Measurements from ENCODE around the gene BIRC7. TPM values are rescaled to one million over a fixed set of nuclear protein-coding genes. Genes with fewer than 3 reads are reported as not detected.

BIRC7 gene
- total and polyA plus RNA-seq, 2 donors = 0.09 to 0.87 TPM

- H3K36me3 ChIP-seq (ENCODE audit: control insufficient read depth in 2 of 2, insufficient read depth in 2 of 2, low read length in 1 of 2) = no peaks in the 10 kb centered on the region
- H3K4me1 ChIP-seq (ENCODE audit: control insufficient read depth in 2 of 2, insufficient read depth in 2 of 2, low read length in 2 of 2) = peaks cover 0 to 12% of the 10 kb centered on the region in 2 donors
- no peak overlapping the region for H3K4me3 ChIP-seq (ENCODE audit: low read length in 2 of 2)
- H3K9me3 ChIP-seq (ENCODE audit: control insufficient read depth in 2 of 2, insufficient read depth in 1 of 2, low read length in 1 of 2) = no peaks in the 10 kb centered on the region
- no peak overlapping the region for H3K27ac ChIP-seq (ENCODE audit: low read depth in 1 of 2, low read length in 1 of 2)
- DNase-seq (ENCODE audit: low read depth in 6 of 9, low spot score in 9 of 9) = no peak
- WGBS = 58% methylated on average over 31 of the region's 31 CpGs
- peaks cover 57 to 89% of the 10 kb centered on the region in 2 donors for H3K27me3 ChIP-seq (ENCODE audit: control insufficient read depth in 2 of 2, insufficient read depth in 1 of 2, low read length in 1 of 2)
Measured at GRCh38 chr20:63255931-63256704, 20.4 kb downstream of the BIRC7 start.

DNA sequence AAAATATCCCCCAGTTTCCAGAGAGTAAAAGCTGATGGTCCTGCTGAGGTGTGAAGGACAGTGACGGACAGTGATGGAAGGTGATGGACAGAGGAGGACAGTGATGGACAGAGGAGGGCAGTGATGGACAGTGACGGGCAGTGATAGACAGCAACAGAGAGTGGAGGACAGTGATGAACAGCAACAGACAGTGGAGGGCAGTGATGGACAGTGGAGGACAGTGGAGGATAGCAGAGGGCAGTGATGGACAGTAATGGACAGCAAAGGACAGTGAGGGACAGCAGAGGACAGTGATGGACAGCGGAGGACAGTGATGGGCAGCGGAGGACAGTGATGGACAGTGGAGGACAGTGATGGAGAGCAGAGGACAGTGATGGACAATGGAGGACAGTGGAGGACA is 21.2 kb downstream of the BIRC7 start:
- H3K27me3 ChIP-seq (ENCODE audit: control insufficient read depth in 2 of 2, insufficient read depth in 1 of 2, low read length in 1 of 2) = peaks cover 52 to 93% of the 10 kb centered on the region in 2 donors
- H3K27ac ChIP-seq (ENCODE audit: low read depth in 1 of 2, low read length in 1 of 2) = no peak overlapping the region
- no peaks in the 10 kb centered on the region for H3K36me3 ChIP-seq (ENCODE audit: control insufficient read depth in 2 of 2, insufficient read depth in 2 of 2, low read length in 1 of 2)
- 94% methylated on average over 4 of the region's 4 CpGs for WGBS
- H3K4me1 ChIP-seq (ENCODE audit: control insufficient read depth in 2 of 2, insufficient read depth in 2 of 2, low read length in 2 of 2) = peaks cover 0 to 13% of the 10 kb centered on the region in 2 donors
- H3K9me3 ChIP-seq (ENCODE audit: control insufficient read depth in 2 of 2, insufficient read depth in 1 of 2, low read length in 1 of 2) = no peaks in the 10 kb centered on the region
- no peak for DNase-seq (ENCODE audit: low read depth in 6 of 9, low spot score in 9 of 9)
- H3K4me3 ChIP-seq (ENCODE audit: low read length in 2 of 2) = no peak overlapping the region

DNA sequence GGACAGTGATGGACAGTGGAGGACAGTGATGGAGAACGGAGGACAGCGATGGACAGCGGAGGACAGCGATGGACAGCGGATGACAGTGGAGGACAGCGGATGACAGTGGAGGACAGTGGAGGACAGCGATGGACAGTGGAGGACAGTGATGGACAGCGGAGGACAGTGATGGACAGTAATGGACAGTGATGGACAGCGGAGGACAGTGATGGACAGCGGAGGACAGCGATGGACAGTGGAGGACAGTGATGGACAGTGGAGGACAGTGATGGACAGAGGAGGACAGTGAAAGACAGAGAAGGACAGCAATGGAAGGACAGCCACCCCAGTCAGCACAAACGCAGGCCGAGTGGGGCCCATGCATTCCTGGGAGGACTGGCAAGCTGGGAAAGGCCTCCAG is 21.9 kb downstream of the BIRC7 start:
- Histone ChIP-seq H3K27me3 (ENCODE audit: control insufficient read depth in 2 of 2, insufficient read depth in 1 of 2, low read length in 1 of 2) (peaks cover 45 to 92% of the 10 kb centered on the region in 2 donors), H3K4me1 (ENCODE audit: control insufficient read depth in 2 of 2, insufficient read depth in 2 of 2, low read length in 2 of 2) (peaks cover 0 to 15% of the 10 kb centered on the region in 2 donors)

GRCh38 chr20:63258781-63259180 is 23.1 kb downstream of the BIRC7 start:
- no peak overlapping the region for H3K4me3 ChIP-seq (ENCODE audit: low read length in 2 of 2)
- peaks cover 0 to 15% of the 10 kb centered on the region in 2 donors for H3K4me1 ChIP-seq (ENCODE audit: control insufficient read depth in 2 of 2, insufficient read depth in 2 of 2, low read length in 2 of 2)
- 69% methylated on average over 8 of the region's 8 CpGs for WGBS
- no peaks in the 10 kb centered on the region for H3K36me3 ChIP-seq (ENCODE audit: control insufficient read depth in 2 of 2, insufficient read depth in 2 of 2, low read length in 1 of 2)
- no peaks in the 10 kb centered on the region for H3K9me3 ChIP-seq (ENCODE audit: control insufficient read depth in 2 of 2, insufficient read depth in 1 of 2, low read length in 1 of 2)
- H3K27me3 ChIP-seq (ENCODE audit: control insufficient read depth in 2 of 2, insufficient read depth in 1 of 2, low read length in 1 of 2) = peaks cover 34 to 88% of the 10 kb centered on the region in 2 donors
- DNase-seq (ENCODE audit: low read depth in 6 of 9, low spot score in 9 of 9) = no peak
- H3K27ac ChIP-seq (ENCODE audit: low read depth in 1 of 2, low read length in 1 of 2) = no peak overlapping the region

More for the DNA sequence above, 21.9 kb downstream of the BIRC7 start:
- 93% methylated on average over 13 of the region's 13 CpGs for WGBS
- Histone ChIP-seq H3K27ac (ENCODE audit: low read depth in 1 of 2, low read length in 1 of 2) (no peak overlapping the region), H3K9me3 (ENCODE audit: control insufficient read depth in 2 of 2, insufficient read depth in 1 of 2, low read length in 1 of 2) (no peaks in the 10 kb centered on the region), H3K4me3 (ENCODE audit: low read length in 2 of 2) (no peak overlapping the region), H3K36me3 (ENCODE audit: control insufficient read depth in 2 of 2, insufficient read depth in 2 of 2, low read length in 1 of 2) (no peaks in the 10 kb centered on the region)
- DNase-seq (ENCODE audit: low read depth in 6 of 9, low spot score in 9 of 9) = no peak

DNA sequence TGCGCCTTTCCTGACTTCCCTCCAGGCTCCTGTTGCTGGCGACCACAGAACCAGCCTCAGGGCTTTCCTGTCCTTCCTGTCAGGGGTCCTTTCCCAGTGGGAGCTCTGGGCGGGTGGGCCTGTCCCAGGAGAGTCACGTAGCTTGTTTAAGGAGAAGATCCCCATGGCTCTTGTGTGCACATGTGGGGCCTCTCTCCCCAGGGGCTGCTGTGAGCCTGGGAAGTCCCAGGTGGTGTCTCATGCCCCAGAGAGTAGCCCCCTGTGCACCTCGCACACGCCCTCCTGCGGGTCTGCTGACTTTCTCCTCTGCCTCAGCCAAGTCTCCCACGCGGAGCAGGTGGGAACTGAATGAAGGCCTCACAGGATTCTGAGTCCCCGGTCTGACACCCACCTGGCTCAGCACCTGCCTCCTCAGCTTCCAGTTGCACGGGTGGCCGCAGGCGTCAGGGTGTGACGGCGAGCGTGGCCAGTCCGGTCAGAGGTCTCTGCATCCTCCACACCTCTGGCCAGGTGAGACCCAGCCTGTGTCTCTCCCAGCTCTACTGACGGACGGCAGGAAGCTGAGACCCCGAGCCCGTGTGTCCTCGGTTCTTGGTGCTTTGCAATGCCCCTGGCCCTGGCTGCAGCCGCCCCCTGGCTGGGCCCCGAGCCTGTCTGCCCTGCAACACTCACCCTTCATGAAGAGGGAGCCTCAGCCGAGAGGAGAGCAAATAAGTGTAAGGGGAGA is 24.2 kb downstream of the BIRC7 start:
- no peak overlapping the region for H3K27ac ChIP-seq (ENCODE audit: low read depth in 1 of 2, low read length in 1 of 2)
- H3K27me3 ChIP-seq (ENCODE audit: control insufficient read depth in 2 of 2, insufficient read depth in 1 of 2, low read length in 1 of 2) = peaks cover 23 to 85% of the 10 kb centered on the region in 2 donors
- 83% methylated on average over 25 of the region's 25 CpGs for WGBS
- H3K4me1 ChIP-seq (ENCODE audit: control insufficient read depth in 2 of 2, insufficient read depth in 2 of 2, low read length in 2 of 2) = peaks cover 0 to 15% of the 10 kb centered on the region in 2 donors
- no peak for DNase-seq (ENCODE audit: low read depth in 6 of 9, low spot score in 9 of 9)
- H3K4me3 ChIP-seq (ENCODE audit: low read length in 2 of 2) = no peak overlapping the region
- H3K36me3 ChIP-seq (ENCODE audit: control insufficient read depth in 2 of 2, insufficient read depth in 2 of 2, low read length in 1 of 2) = no peaks in the 10 kb centered on the region
- H3K9me3 ChIP-seq (ENCODE audit: control insufficient read depth in 2 of 2, insufficient read depth in 1 of 2, low read length in 1 of 2) = no peaks in the 10 kb centered on the region

- WGBS = 94% methylated on average over 15 of the region's 15 CpGs
- Histone ChIP-seq H3K36me3 (ENCODE audit: control insufficient read depth in 2 of 2, insufficient read depth in 2 of 2, low read length in 1 of 2) (no peaks in the 10 kb centered on the region), H3K4me3 (ENCODE audit: low read length in 2 of 2) (no peak overlapping the region), H3K27me3 (ENCODE audit: control insufficient read depth in 2 of 2, insufficient read depth in 1 of 2, low read length in 1 of 2) (peaks cover 17 to 79% of the 10 kb centered on the region in 2 donors), H3K4me1 (ENCODE audit: control insufficient read depth in 2 of 2, insufficient read depth in 2 of 2, low read length in 2 of 2) (peaks cover 0 to 15% of the 10 kb centered on the region in 2 donors), H3K9me3 (ENCODE audit: control insufficient read depth in 2 of 2, insufficient read depth in 1 of 2, low read length in 1 of 2) (no peaks in the 10 kb centered on the region), H3K27ac (ENCODE audit: low read depth in 1 of 2, low read length in 1 of 2) (no peak overlapping the region)
- DNase-seq (ENCODE audit: low read depth in 6 of 9, low spot score in 9 of 9) = no peak
Measured at GRCh38 chr20:63260521-63260920, 24.8 kb downstream of the BIRC7 start.

DNA sequence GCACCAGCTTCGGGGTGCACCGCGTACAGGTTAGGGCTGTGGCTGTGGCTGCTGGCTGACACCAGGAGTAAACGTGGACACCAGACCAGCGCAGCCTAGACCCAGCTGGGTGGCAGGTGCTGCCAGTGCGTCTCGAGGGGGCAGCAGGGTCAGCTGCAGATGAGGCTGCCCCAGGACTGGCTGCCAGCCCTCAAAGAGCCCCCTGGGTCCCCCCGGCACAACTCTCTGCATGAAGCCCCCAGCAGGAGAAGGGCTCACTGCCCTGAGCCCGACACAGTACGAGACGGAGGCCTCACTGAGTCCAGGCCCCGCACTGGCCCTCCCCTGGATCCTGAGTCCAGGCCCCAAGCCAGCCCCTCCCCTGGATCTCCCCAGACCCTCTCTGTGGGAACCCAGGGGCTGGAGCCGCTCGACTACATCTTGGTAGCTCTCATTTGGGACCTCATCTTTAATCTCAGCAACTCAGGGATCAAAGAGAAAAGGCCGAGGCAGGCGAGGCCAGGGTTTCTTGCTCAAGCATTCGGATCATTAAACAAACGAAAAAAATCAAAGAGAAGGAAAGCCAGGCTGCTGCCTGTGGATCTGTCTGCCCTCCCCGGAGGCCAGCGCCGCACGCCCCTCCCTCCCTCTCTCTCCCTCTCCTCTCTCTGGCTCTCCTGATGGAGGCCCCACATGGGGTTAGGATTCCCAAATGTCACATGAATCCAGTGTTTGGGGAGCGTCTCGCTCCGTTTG is 25.5 kb downstream of the BIRC7 start:
- Histone ChIP-seq H3K4me1 (ENCODE audit: control insufficient read depth in 2 of 2, insufficient read depth in 2 of 2, low read length in 2 of 2) (peaks cover 0 to 15% of the 10 kb centered on the region in 2 donors), H3K9me3 (ENCODE audit: control insufficient read depth in 2 of 2, insufficient read depth in 1 of 2, low read length in 1 of 2) (no peaks in the 10 kb centered on the region), H3K36me3 (ENCODE audit: control insufficient read depth in 2 of 2, insufficient read depth in 2 of 2, low read length in 1 of 2) (no peaks in the 10 kb centered on the region), H3K4me3 (ENCODE audit: low read length in 2 of 2) (no peak overlapping the region), H3K27me3 (ENCODE audit: control insufficient read depth in 2 of 2, insufficient read depth in 1 of 2, low read length in 1 of 2) (peaks cover 10 to 72% of the 10 kb centered on the region in 2 donors), H3K27ac (ENCODE audit: low read depth in 1 of 2, low read length in 1 of 2) (no peak overlapping the region)
- WGBS = 72% methylated on average over 25 of the region's 25 CpGs
- DNase-seq (ENCODE audit: low read depth in 6 of 9, low spot score in 9 of 9) = no peak

DNA sequence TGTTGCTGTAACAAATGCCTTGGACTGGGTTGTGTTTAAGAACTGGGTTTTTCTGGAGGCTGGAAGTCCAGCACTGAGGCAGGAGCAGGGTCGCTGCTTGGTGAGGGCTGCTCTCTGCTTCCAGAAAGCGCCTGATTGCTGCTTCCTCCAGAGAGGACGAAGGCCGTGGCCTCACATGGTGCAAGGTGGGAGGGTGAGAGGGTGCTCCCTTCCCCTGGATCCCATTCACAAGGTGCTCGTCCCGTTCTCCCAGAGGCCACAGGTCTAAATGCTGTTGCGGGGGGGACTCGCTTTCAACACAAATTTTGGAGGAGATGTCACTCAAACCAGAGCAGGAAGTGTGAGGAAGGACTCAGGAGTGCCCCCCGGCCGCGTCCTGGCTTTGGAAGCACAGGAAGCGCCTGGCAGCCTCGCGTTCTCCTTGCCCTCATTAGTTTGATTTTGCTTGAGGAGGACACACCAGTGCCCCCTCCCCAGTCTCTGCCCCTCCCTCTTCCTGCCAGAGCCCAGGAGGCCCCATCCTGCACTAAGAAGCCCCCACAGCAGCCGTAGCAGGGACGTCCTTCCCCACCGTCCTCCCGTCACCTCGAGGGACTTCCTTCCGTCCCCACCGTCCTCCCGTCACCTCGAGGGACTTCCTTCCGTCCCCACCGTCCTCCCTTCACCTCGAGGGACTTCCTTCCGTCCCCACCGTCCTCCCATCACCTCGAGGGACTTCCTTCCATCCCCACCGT is 26.3 kb downstream of the BIRC7 start:
- peaks cover 0 to 15% of the 10 kb centered on the region in 2 donors for H3K4me1 ChIP-seq (ENCODE audit: control insufficient read depth in 2 of 2, insufficient read depth in 2 of 2, low read length in 2 of 2)
- no peak overlapping the region for H3K4me3 ChIP-seq (ENCODE audit: low read length in 2 of 2)
- H3K27me3 ChIP-seq (ENCODE audit: control insufficient read depth in 2 of 2, insufficient read depth in 1 of 2, low read length in 1 of 2) = peaks cover 6 to 66% of the 10 kb centered on the region in 2 donors
- 13% methylated on average over 30 of the region's 30 CpGs for WGBS
- no peak for DNase-seq (ENCODE audit: low read depth in 6 of 9, low spot score in 9 of 9)
- H3K36me3 ChIP-seq (ENCODE audit: control insufficient read depth in 2 of 2, insufficient read depth in 2 of 2, low read length in 1 of 2) = no peaks in the 10 kb centered on the region
- H3K9me3 ChIP-seq (ENCODE audit: control insufficient read depth in 2 of 2, insufficient read depth in 1 of 2, low read length in 1 of 2) = no peaks in the 10 kb centered on the region
- H3K27ac ChIP-seq (ENCODE audit: low read depth in 1 of 2, low read length in 1 of 2) = no peak overlapping the region
